K562 (cell line): ENCODE measurements around the gene RBM5. TPM values are rescaled to one million over a fixed set of nuclear protein-coding genes. Genes with fewer than 3 reads are reported as not detected.
A peak's percentile ranks its signal among the peaks of the same experiment; 100 is the strongest.

ENCODE experiments used
- ATAC-seq: fragments of 200-7000 bp; cut with Tn5 transposase; 3 replicates; pipeline ENCODE4 v1.9.1; 2020; ENCODE audit warnings: moderate library complexity
- BruUV-seq: library from RNA; stranded (reverse); fragments of 400-500 nt; replicated peaks from 2 replicates; lab custom pipeline; 2021; lab: Mats Ljungman, UMichigan
- CTCF ChIA-PET: fragments of 300-600 bp; formaldehyde crosslinking; extraction: SDS; loops from one replicate; lab custom pipeline; 2021; ENCODE audit warnings: low intra/inter-chr PET ratio; lab: Yijun Ruan, JAX
- POLR2A ChIA-PET: fragments of 300-600, 350-650 bp; sonication (Branson Sonifier 250); formaldehyde crosslinking; extraction: SDS; loops from one replicate; lab custom pipeline; 2021; ENCODE audit warnings: antibody characterized with exemption, inconsistent platforms; lab: Yijun Ruan, JAX
- DNase-seq, 4 experiments: peaks; one replicate each; pipeline versions ENCODE4 v3.0.0 to v3.0.0-alpha.2; 2011 to 2018; ENCODE audit warnings: low spot score in 3 of 4, mixed read lengths in 3 of 4; ENCODE audit errors: extremely low read depth in 1 of 4
- FAIRE-seq: peaks from 2 replicates; lab custom pipeline; 2011; peaks lifted over from hg19 to GRCh38; lab: Jason Lieb, UNC
- H2AFZ ChIP-seq: 2 replicates; pipeline ENCODE4 v1.6.0; 2011; ENCODE audit warnings: low read depth, low read length, control low read depth, inconsistent platforms
- H3K27ac ChIP-seq: fragments of 200-600 bp; 3 replicates; pipeline ENCODE4 v1.8.0; 2011; ENCODE audit warnings: low read depth, mild to moderate bottlenecking, control low read depth, inconsistent platforms, low read length, moderate library complexity, mixed read lengths; ENCODE audit errors: extremely low read depth
- H3K27me3 ChIP-seq, 2 experiments: fragments of 300-600 bp in 1 of 2; 2 replicates in 1 of 2; 3 replicates in 1 of 2; pipeline versions ENCODE4 v1.6.0 to v1.8.0; 2011; ENCODE audit warnings: inconsistent platforms in 2 of 2, low read length in 2 of 2, mild to moderate bottlenecking in 1 of 2, mixed read lengths in 1 of 2, moderate library complexity in 1 of 2; ENCODE audit not compliant: control insufficient read depth in 2 of 2, insufficient read depth in 2 of 2
- H3K36me3 ChIP-seq: fragments of 300-600 bp; 3 replicates; pipeline ENCODE4 v1.8.0; 2011; ENCODE audit warnings: mild to moderate bottlenecking, low read length, inconsistent platforms; ENCODE audit not compliant: control insufficient read depth, insufficient read depth
- H3K4me1 ChIP-seq, 2 experiments: fragments of 200-600 bp in 1 of 2; replicated peaks in 1 of 2; 2 replicates in 1 of 2; 3 replicates in 1 of 2; pipeline versions ENCODE4 v1.5.1 to v1.8.0; 2011; ENCODE audit warnings: inconsistent platforms in 2 of 2, low read length in 2 of 2, mild to moderate bottlenecking in 1 of 2, mixed read lengths in 1 of 2, moderate library complexity in 1 of 2; ENCODE audit not compliant: control insufficient read depth in 2 of 2, insufficient read depth in 2 of 2
- H3K4me2 ChIP-seq: 2 replicates; pipeline ENCODE4 v1.6.1; 2011; ENCODE audit warnings: low read length, control low read depth, inconsistent platforms, mixed read lengths; ENCODE audit not compliant: insufficient read depth
- H3K4me3 ChIP-seq: fragments of 200-600 bp; sonication (generic), shearing (Covaris generic); 2 replicates; pipeline ENCODE4 v1.5.1; 2016; ENCODE audit warnings: control low read depth, inconsistent platforms
- H3K79me2 ChIP-seq: fragments of 200-600 bp; 3 replicates; pipeline ENCODE4 v1.8.0; 2011; ENCODE audit warnings: low read length, inconsistent platforms; ENCODE audit not compliant: control insufficient read depth, insufficient read depth
- H3K9ac ChIP-seq, 2 experiments: 2 replicates each; pipeline versions ENCODE4 v1.6.0 to v1.6.1; 2011; ENCODE audit warnings: low read depth in 2 of 2, low read length in 2 of 2, control low read depth in 1 of 2, inconsistent platforms in 1 of 2, mild to moderate bottlenecking in 1 of 2, mixed read lengths in 1 of 2; ENCODE audit not compliant: insufficient read depth in 1 of 2
- H3K9me1 ChIP-seq: one replicate; pipeline ENCODE4 v1.6.0; 2011; ENCODE audit warnings: inconsistent platforms, mild to moderate bottlenecking, low read length, moderate library complexity; ENCODE audit not compliant: control insufficient read depth, insufficient read depth
- H3K9me3 ChIP-seq: replicated peaks from 2 replicates; pipeline ENCODE4 v1.5.1; 2011; ENCODE audit warnings: low read depth, low read length, inconsistent platforms; ENCODE audit not compliant: control insufficient read depth, insufficient read depth
- H4K20me1 ChIP-seq: replicated peaks from 2 replicates; pipeline ENCODE4 v1.6.1; 2011; ENCODE audit warnings: low read length, inconsistent platforms, mixed read lengths; ENCODE audit not compliant: control insufficient read depth, insufficient read depth
- SOX6 ChIP-seq: fragments of 450-650 bp; IDR thresholded peaks from 2 replicates; pipeline ENCODE4 v1.6.1; 2014; ENCODE audit warnings: mild to moderate bottlenecking
- ZBTB33 ChIP-seq: sonication (generic); formaldehyde crosslinking; IDR thresholded peaks from 2 replicates; pipeline ENCODE4 v1.8.1; 2023; ENCODE audit warnings: mild to moderate bottlenecking, missing genetic modification reagents
- WGBS: fragments of 100-300 bp; shearing (Covaris generic); methylation state at CpG from one replicate; pipeline ENCODE4 v1.1.6; 2016; ENCODE audit warnings: low coverage, mixed read lengths; ENCODE audit not compliant: insufficient coverage; ENCODE audit errors: missing lambda C conversion rate; 5-methylcytosine and 5-hydroxymethylcytosine counted together
- in situ Hi-C: fragments of 300-500 bp; cut with MboI; formaldehyde crosslinking; loops from 4 replicates; pipeline ENCODE4 v1.15.0; 2018; ENCODE audit warnings: inconsistent platforms, mixed read lengths
- intact Hi-C: fragments of 100-400 bp; cut with micrococcal nuclease; formaldehyde crosslinking; loops from 2 replicates; pipeline ENCODE4 v1.14.2; 2022
- polyA plus RNA-seq, 8 experiments: library from polyadenylated mRNA; depleted of rRNA in 4 of 8; stranded (reverse) in 5 of 8; unstranded in 3 of 8; fragments of >200 nt; fragmentation: Nextera tagmentation in 2 of 8; fragmentation: Illumina TruSeq in 1 of 8; extraction: Ambion mirVana in 2 of 8; extraction: Trizol in 1 of 8; gene quantifications; 2 replicates each; pipeline versions ENCODE4 v1.2.1 to v1.2.3, GENCODE V29; 2011 to 2014; ENCODE audit warnings: inconsistent platforms in 1 of 8, missing spikeins in 1 of 8
- total RNA-seq, 7 experiments: library from RNA; depleted of rRNA in 6 of 7; stranded (reverse); fragments of >200 nt in 6 of 7; fragmentation: Illumina TruSeq in 2 of 7; extraction: Trizol in 2 of 7; gene quantifications; 2 replicates each; pipeline versions ENCODE4 v1.2.1 to v1.2.3, GENCODE V29; 2011 to 2021; ENCODE audit warnings: low replicate concordance in 1 of 7

The RBM5 gene
- total and polyA plus RNA-seq, 9 of the 15 experiments (the other 6 are each of a cell fraction or from before 2014, with no cell fraction given), result 24.5 to 153 (median 81.6) TPM

- Histone ChIP-seq H2AFZ (no peak overlapping the region), H3K27me3 (no peaks in the 10 kb centered on the region), H3K4me2 (no peak overlapping the region; the same call in 1 of the 2 replicates), H3K9ac (peak overlapping the region in 1 of 2 experiments; percentile 73; a peak in 2 of 4 replicates), H4K20me1 (peaks cover 3% of the 10 kb centered on the region; the same call in 1 of the 2 replicates), H3K9me3 (no peaks in the 10 kb centered on the region), H3K4me1 (peaks cover 9 to 46% of the 10 kb centered on the region in 2 experiments; a peak in 4 of 5 replicates), H3K4me3 (no peak overlapping the region), H3K27ac (no peak overlapping the region), H3K79me2 (no peaks in the 10 kb centered on the region), H3K36me3 (no peaks in the 10 kb centered on the region), H3K9me1 (no peaks in the 10 kb centered on the region)
- FAIRE-seq, result no peak
- BruUV-seq, result no TSS peak
- ChIA-PET POLR2A (no interaction called here), CTCF (no interaction called here)
- ATAC-seq, result no peak
- 57% methylated on average over 4 of the region's 13 CpGs for WGBS
- in situ Hi-C loops (no loop called here), intact Hi-C loops (no loop called here)
- no peak for DNase-seq
- TF ChIP-seq ZBTB33 (CRISPR knock-in tag), result peak; percentile 96
- TF ChIP-seq SOX6, result no peak
Observed at GRCh38 chr3:50161320-50161719, 72.6 kb downstream of the RBM5 start.
